Measurements from ENCODE around the gene ZNF267. TPM values are rescaled to one million over a fixed set of nuclear protein-coding genes. Genes with fewer than 3 reads are reported as not detected.

Gene ZNF267
- total RNA-seq, 4 donors from 2014 or later, result 3.4 to 14.1 (median 9.0) TPM

DNA sequence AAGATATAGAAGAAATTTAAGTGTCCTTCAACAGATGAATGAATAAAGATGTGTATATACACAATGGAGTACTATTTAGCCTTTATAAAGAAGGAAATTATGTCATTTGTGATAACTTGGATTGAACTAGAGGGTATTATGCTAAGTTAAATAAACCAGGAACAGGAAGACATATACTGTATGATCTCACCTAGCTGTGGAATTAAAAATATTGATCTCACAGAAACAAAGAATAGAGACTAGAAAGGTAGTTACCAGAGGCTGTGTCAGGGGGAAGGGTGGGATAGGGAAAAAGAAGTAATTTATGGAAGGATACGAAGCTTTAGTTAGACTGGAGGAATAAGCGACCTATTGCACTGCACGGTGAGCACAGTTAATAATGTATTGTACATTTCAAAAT lies 5.4 kb upstream of the ZNF267 start:
- TF ChIP-seq CTCF (IDR thresholded peaks at IDR 0.05) (no peak), POLR2A (IDR thresholded peaks at IDR 0.05) (no peak), POLR2AphosphoS5 (IDR thresholded peaks at IDR 0.05) (no peak), EP300 (IDR thresholded peaks at IDR 0.05; ENCODE audit: low read depth) (no peak)
- Histone ChIP-seq H3K4me1 (peaks cover 1 to 7% (median 3%) of the 10 kb centered on the region in 4 donors), H3K27ac (no peak overlapping the region), H3K9me3 (no peaks in the 10 kb centered on the region), H3K36me3 (no peaks in the 10 kb centered on the region), H3K4me3 (no peak overlapping the region), H3K27me3 (no peaks in the 10 kb centered on the region)
- WGBS, 2 donors (ENCODE audit: low coverage in 1 of 2), result 18 to 38% methylated on average over 3 of the region's 3 CpGs
- DNase-seq, result no peak
- intact Hi-C loops (cut with DNase I; ENCODE audit: low total_unique reads) (no loop called here), in situ Hi-C loops (cut with MboI; ENCODE audit: low pct_ligation_motif_present in 1 of 4, low pct_unique_long_range_greater_than_20kb in 1 of 4, low sequenced_read_pairs in 3 of 4) (loop anchor here in 3 of 4 donors (10.0 to 25.0 kb wide), 2 partner anchors 881 to 883 kb away; partner anchors contain the start of gene HSD3B7 (in 3 of the 3))

GRCh38 chr16:31868691-31869167 lies 4.9 kb upstream of the ZNF267 start:
- H3K4me3 ChIP-seq, result no peak overlapping the region
- peak overlapping the region; percentile 24 to 60 (median 43) for H3K27ac ChIP-seq
- no peak for TF ChIP-seq POLR2AphosphoS5 (IDR thresholded peaks at IDR 0.05)
- peak; percentile 78 to 82 (median 79) for TF ChIP-seq CTCF (IDR thresholded peaks at IDR 0.05)
- 8 to 13% methylated on average over 5 to 8 of the region's 8 CpGs for WGBS, 2 donors (ENCODE audit: low coverage in 1 of 2)
- no peaks in the 10 kb centered on the region for H3K27me3 ChIP-seq
- H3K36me3 ChIP-seq, result no peaks in the 10 kb centered on the region
- in situ Hi-C loops (cut with MboI; ENCODE audit: low pct_ligation_motif_present in 1 of 4, low pct_unique_long_range_greater_than_20kb in 1 of 4, low sequenced_read_pairs in 3 of 4) (loop anchor here in 3 of 4 donors (10.0 to 25.0 kb wide), 2 partner anchors 881 to 884 kb away; partner anchors contain the start of gene HSD3B7 (in 3 of the 3)), intact Hi-C loops (cut with DNase I; ENCODE audit: low total_unique reads) (no loop called here)
- peaks cover 3 to 9% (median 5%) of the 10 kb centered on the region in 4 donors for H3K4me1 ChIP-seq
- no peaks in the 10 kb centered on the region for H3K9me3 ChIP-seq
- DNase-seq, result peak; percentile 87

DNA sequence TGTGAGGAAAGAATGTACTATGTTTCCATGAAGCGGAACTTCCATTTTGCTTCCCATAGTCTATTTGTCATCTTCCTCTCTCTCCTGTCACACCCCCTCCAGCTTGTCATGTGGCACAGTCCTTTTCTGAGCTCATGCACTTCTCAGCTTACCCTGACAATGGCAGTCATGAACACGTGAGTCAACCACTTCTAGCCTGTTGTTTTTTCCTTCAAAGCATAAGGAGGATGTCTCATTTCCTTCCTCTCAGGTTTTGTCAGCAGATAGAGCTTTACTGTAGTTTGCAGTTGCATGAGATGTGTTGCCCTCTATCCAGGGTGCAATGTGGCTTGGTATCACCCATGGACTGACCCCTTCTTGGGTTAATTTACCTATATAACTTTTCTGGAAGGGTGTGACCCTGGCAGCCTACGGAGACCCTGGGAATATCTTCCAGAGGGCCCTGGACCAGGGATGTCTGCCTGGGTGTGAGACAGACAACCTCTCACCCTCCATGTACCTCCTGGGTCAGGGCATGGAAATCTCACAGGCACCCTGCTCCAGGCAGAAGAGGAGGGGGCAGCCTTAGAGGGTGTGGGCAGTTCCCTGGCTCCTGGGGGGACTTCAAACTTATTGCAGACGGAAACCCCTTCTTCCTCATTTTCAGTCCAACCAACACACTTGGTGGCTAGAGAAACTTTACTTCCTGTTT lies 4.0 kb upstream of the ZNF267 start:
- intact Hi-C loops (cut with DNase I; ENCODE audit: low total_unique reads) (no loop called here), in situ Hi-C loops (cut with MboI; ENCODE audit: low pct_ligation_motif_present in 1 of 4, low pct_unique_long_range_greater_than_20kb in 1 of 4, low sequenced_read_pairs in 3 of 4) (loop anchor here in 3 of 4 donors (10.0 to 25.0 kb wide), 2 partner anchors 882 to 885 kb away; partner anchors contain the start of gene HSD3B7 (in 3 of the 3))
- H3K27ac ChIP-seq, result peak overlapping the region; percentile 30 to 62 (median 60)
- H3K36me3 ChIP-seq, result no peaks in the 10 kb centered on the region
- peaks cover 3 to 11% (median 7%) of the 10 kb centered on the region in 4 donors for H3K4me1 ChIP-seq
- H3K4me3 ChIP-seq, result no peak overlapping the region
- H3K9me3 ChIP-seq, result no peaks in the 10 kb centered on the region
- 32 to 42% methylated on average over 3 to 4 of the region's 4 CpGs for WGBS, 2 donors (ENCODE audit: low coverage in 1 of 2)
- no peaks in the 10 kb centered on the region for H3K27me3 ChIP-seq
- TF ChIP-seq EP300 (IDR thresholded peaks at IDR 0.05; ENCODE audit: low read depth), result no peak
- TF ChIP-seq CTCF (IDR thresholded peaks at IDR 0.05), result no peak
- peak in 1 of 3 donors; percentile 10 for TF ChIP-seq POLR2AphosphoS5 (IDR thresholded peaks at IDR 0.05)
- no peak for TF ChIP-seq POLR2A (IDR thresholded peaks at IDR 0.05)
- peak; percentile 32 for DNase-seq

GRCh38 chr16:31870809-31871208 lies 2.8 kb upstream of the ZNF267 start:
- Histone ChIP-seq H3K27me3 (no peaks in the 10 kb centered on the region), H3K36me3 (no peaks in the 10 kb centered on the region), H3K4me1 (peaks cover 8 to 22% (median 18%) of the 10 kb centered on the region in 4 donors), H3K9me3 (no peaks in the 10 kb centered on the region), H3K4me3 (no peak overlapping the region), H3K27ac (no peak overlapping the region)
- in situ Hi-C loops (cut with MboI; ENCODE audit: low pct_ligation_motif_present in 1 of 4, low pct_unique_long_range_greater_than_20kb in 1 of 4, low sequenced_read_pairs in 3 of 4), result loop anchor here in 2 of 4 donors (25.0 kb wide), 1 partner anchor 884 kb away; the partner anchor contains the start of gene HSD3B7 (in 2 of the 2)
- intact Hi-C loops (cut with DNase I; ENCODE audit: low total_unique reads), result no loop called here
- DNase-seq, result no peak
- 67 to 83% methylated on average over 1 to 2 of the region's 2 CpGs for WGBS, 2 donors (ENCODE audit: low coverage in 1 of 2)
- TF ChIP-seq POLR2AphosphoS5 (IDR thresholded peaks at IDR 0.05), result no peak
- no peak for TF ChIP-seq POLR2A (IDR thresholded peaks at IDR 0.05)
- no peak for TF ChIP-seq EP300 (IDR thresholded peaks at IDR 0.05; ENCODE audit: low read depth)
- no peak for TF ChIP-seq CTCF (IDR thresholded peaks at IDR 0.05)

Measured in transverse colon (tissue), 4 donors.